Spleen (tissue), 7 donors: ENCODE data around the gene RARS2.
A peak's percentile ranks its signal among the peaks of the same experiment; 100 is the strongest.

Experiments
- POLR2A ChIP-seq, 3 donors: fragments of 450-650 bp; IDR thresholded peaks; one replicate each; pipeline ENCODE4 v1.5.1; 2017; ENCODE audit warnings: antibody characterized with exemption in 3 of 3, mild to moderate bottlenecking in 1 of 3
- POLR2AphosphoS5 ChIP-seq, 3 donors: sonication (generic); formaldehyde crosslinking; IDR thresholded peaks; one replicate each; pipeline ENCODE4 v1.5.1; 2017; ENCODE audit warnings: antibody characterized with exemption in 3 of 3
- TF ChIP-seq, protein P1 (sequence below), 11 experiments: fragments of 200-600 bp in 7 of 11; fragments of 450-650 bp in 4 of 11; sonication (generic) in 4 of 11; IDR thresholded peaks in 8 of 11; conservative IDR thresholded peaks in 3 of 11; 1 replicate in 7 of 11; 2 replicates in 4 of 11; pipeline versions ENCODE4 v1.4.0 to v1.8.0; 2016 to 2021; ENCODE audit warnings: antibody characterized with exemption in 11 of 11, inconsistent platforms in 4 of 11, mild to moderate bottlenecking in 1 of 11
- donor health status: DM: no; HTN: no; CAD: no; lungs with moderate emphysema.
- donor health status: DM: no; HTN: no; CAD: no.
- donor health status: DM: no; HTN: no; CAD: no.

DNA sequence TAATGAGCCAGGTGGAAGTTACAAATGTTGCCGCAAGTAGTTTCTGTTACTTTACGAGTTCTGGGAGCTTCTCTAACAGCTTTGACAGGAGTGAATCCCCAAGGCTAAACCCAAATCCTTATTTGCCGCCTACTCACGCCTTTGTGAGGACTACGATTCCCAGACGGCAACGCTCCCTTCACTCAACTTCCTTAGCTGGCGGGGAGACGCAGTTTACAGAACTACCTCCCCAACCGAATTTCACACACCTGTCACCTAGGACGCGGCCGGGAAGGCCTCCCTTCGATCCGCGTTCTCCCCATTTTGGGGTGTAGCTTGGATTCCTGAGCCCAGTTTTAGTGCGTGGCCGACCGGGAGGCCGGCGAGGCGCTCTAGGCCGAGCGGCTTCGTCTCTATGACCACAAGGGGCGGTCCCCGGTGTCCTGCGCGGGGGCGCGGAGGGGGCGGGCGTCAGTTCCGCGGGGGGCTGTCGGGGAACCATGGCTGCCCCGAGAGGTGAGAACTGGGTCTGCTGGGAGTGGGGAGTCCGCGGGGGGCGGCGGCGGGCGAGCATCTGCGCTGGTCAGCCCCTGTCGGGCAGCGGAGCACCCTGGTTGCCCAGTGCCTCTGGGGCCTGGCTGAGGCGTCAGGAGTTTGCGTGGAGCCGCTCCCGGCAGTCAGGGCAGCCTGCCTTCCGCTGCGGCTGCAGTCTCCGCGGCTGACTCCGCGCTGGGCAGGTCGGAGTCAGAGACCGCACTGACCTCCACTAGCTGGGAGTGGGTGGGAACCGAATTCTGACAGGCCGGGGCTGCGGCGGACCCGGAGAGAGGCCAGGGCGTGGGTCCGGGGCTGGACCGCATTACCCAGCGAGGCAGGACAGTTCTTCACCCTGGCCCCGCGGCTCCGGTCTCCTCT is 117.0 kb downstream of the RARS2 start, which contains the start of gene SLC35A1:
- peak; percentile 22 to 35 (median 26) for TF ChIP-seq POLR2A (IDR thresholded peaks at IDR 0.05)
- TF ChIP-seq, protein P1, sequence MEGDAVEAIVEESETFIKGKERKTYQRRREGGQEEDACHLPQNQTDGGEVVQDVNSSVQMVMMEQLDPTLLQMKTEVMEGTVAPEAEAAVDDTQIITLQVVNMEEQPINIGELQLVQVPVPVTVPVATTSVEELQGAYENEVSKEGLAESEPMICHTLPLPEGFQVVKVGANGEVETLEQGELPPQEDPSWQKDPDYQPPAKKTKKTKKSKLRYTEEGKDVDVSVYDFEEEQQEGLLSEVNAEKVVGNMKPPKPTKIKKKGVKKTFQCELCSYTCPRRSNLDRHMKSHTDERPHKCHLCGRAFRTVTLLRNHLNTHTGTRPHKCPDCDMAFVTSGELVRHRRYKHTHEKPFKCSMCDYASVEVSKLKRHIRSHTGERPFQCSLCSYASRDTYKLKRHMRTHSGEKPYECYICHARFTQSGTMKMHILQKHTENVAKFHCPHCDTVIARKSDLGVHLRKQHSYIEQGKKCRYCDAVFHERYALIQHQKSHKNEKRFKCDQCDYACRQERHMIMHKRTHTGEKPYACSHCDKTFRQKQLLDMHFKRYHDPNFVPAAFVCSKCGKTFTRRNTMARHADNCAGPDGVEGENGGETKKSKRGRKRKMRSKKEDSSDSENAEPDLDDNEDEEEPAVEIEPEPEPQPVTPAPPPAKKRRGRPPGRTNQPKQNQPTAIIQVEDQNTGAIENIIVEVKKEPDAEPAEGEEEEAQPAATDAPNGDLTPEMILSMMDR (IDR thresholded peaks at IDR 0.05 in 8 of 11, conservative IDR thresholded peaks at IDR 0.05 in 3 of 11), result peak in 10 of 11 experiments; percentile 6 to 58 (median 47)
- peak; percentile 90 to 95 (median 92) for TF ChIP-seq POLR2AphosphoS5 (IDR thresholded peaks at IDR 0.05)
